GM12875 (cell line): ENCODE measurements around the gene FRMD4A.

Source experiments
- H3K4me3 ChIP-seq: one replicate; pipeline ENCODE4 v1.5.1; 2011; ENCODE audit warnings: low read depth, low read length, control low read depth
- TF ChIP-seq, protein P1 (sequence below): IDR thresholded peaks from 2 replicates; pipeline ENCODE4 v1.5.1; 2011; ENCODE audit warnings: low read depth, mild to moderate bottlenecking, control low read depth, inconsistent platforms, low read length, moderate library complexity, borderline replicate concordance; ENCODE audit not compliant: insufficient read depth

Gene FRMD4A

GRCh38 chr10:14328881-14329672 is 1.6 kb downstream of the FRMD4A start:
- no peak overlapping the region for H3K4me3 ChIP-seq
- TF ChIP-seq, protein P1, sequence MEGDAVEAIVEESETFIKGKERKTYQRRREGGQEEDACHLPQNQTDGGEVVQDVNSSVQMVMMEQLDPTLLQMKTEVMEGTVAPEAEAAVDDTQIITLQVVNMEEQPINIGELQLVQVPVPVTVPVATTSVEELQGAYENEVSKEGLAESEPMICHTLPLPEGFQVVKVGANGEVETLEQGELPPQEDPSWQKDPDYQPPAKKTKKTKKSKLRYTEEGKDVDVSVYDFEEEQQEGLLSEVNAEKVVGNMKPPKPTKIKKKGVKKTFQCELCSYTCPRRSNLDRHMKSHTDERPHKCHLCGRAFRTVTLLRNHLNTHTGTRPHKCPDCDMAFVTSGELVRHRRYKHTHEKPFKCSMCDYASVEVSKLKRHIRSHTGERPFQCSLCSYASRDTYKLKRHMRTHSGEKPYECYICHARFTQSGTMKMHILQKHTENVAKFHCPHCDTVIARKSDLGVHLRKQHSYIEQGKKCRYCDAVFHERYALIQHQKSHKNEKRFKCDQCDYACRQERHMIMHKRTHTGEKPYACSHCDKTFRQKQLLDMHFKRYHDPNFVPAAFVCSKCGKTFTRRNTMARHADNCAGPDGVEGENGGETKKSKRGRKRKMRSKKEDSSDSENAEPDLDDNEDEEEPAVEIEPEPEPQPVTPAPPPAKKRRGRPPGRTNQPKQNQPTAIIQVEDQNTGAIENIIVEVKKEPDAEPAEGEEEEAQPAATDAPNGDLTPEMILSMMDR, result no peak

- TF ChIP-seq, protein P1, result no peak
- H3K4me3 ChIP-seq, result no peak overlapping the region
Observed at GRCh38 chr10:14327527-14327926, 3.2 kb downstream of the FRMD4A start.

- no peak overlapping the region for H3K4me3 ChIP-seq
- TF ChIP-seq, protein P1, result no peak
Observed at GRCh38 chr10:14326581-14326980, 4.1 kb downstream of the FRMD4A start.

GRCh38 chr10:14325325-14325955 is 5.3 kb downstream of the FRMD4A start:
- TF ChIP-seq, protein P1, result peak; percentile 68
- no peak overlapping the region for H3K4me3 ChIP-seq

GRCh38 chr10:14322526-14323188 is 8.1 kb downstream of the FRMD4A start:
- no peak overlapping the region for H3K4me3 ChIP-seq
- TF ChIP-seq, protein P1, result no peak

- TF ChIP-seq, protein P1, result no peak
Observed at GRCh38 chr10:14318007-14318406, 12.7 kb downstream of the FRMD4A start.

More at GRCh38 chr10:14318007-14318406, 12.7 kb downstream of the FRMD4A start:
- no peak overlapping the region for H3K4me3 ChIP-seq
